Right atrium auricular region (tissue), 2 donors: Measurements from ENCODE around the gene NARF. TPM values are rescaled to one million over a fixed set of nuclear protein-coding genes. Genes with fewer than 3 reads are reported as not detected.

ENCODE experiments used
- DNase-seq: peaks from one replicate; pipeline ENCODE4 v3.0.0-alpha.2; 2019; ENCODE audit warnings: low spot score
- H3K27ac ChIP-seq, 2 donors: fragments of 200-600 bp; sonication (generic); 1 replicate in 1 of 2; 2 replicates in 1 of 2; pipeline ENCODE4 v1.5.1; 2016 to 2019
- H3K27me3 ChIP-seq, 2 donors: fragments of 200-600 bp; sonication (generic); one replicate each; pipeline versions ENCODE4 v1.5.1 to v1.6.0; 2017 to 2019
- H3K36me3 ChIP-seq: fragments of 200-600 bp; sonication (generic); one replicate; pipeline ENCODE4 v1.5.1; 2016
- H3K4me1 ChIP-seq, 2 donors: fragments of 200-600 bp; sonication (generic); one replicate each; pipeline versions ENCODE4 v1.5.1 to v1.6.0; 2017 to 2019
- H3K4me3 ChIP-seq, 2 donors: fragments of 200-600 bp; sonication (generic); 1 replicate in 1 of 2; 2 replicates in 1 of 2; pipeline ENCODE4 v1.5.1; 2017 to 2019; ENCODE audit warnings: mild to moderate bottlenecking in 1 of 2, moderate library complexity in 1 of 2
- H3K9me3 ChIP-seq, 2 donors: fragments of 200-600 bp; sonication (generic); one replicate each; pipeline ENCODE4 v1.5.1; 2019
- CTCF ChIP-seq, 2 donors: fragments of 200-600 bp; sonication (generic); IDR thresholded peaks; one replicate each; pipeline ENCODE4 v1.5.1; 2019; ENCODE audit warnings: antibody characterized with exemption in 2 of 2
- total RNA-seq, 2 donors: library from RNA; depleted of rRNA; stranded (reverse); fragments of >200 nt; gene quantifications; one replicate each; pipeline ENCODE4 v1.1.0, GENCODE V29; 2016

Gene NARF
- total RNA-seq, 2 donors from 2014 or later = 51.4 to 54.8 TPM

- H3K4me1 ChIP-seq = peaks cover 0 to 8% of the 10 kb centered on the region in 2 donors
- no peak overlapping the region for H3K4me3 ChIP-seq
- H3K9me3 ChIP-seq = no peaks in the 10 kb centered on the region
- H3K36me3 ChIP-seq = peaks cover 84% of the 10 kb centered on the region
- H3K27ac ChIP-seq = no peak overlapping the region
- no peaks in the 10 kb centered on the region for H3K27me3 ChIP-seq
- DNase-seq = no peak
- TF ChIP-seq CTCF (IDR thresholded peaks at IDR 0.05) = no peak
Observed at GRCh38 chr17:82468692-82469091, 10.2 kb downstream of the NARF start.

GRCh38 chr17:82470065-82470464 is 11.5 kb downstream of the NARF start:
- H3K4me3 ChIP-seq = no peak overlapping the region
- H3K27ac ChIP-seq = no peak overlapping the region
- peaks cover 86% of the 10 kb centered on the region for H3K36me3 ChIP-seq
- no peaks in the 10 kb centered on the region for H3K9me3 ChIP-seq
- H3K27me3 ChIP-seq = no peaks in the 10 kb centered on the region
- DNase-seq = no peak
- TF ChIP-seq CTCF (IDR thresholded peaks at IDR 0.05) = no peak
- no peaks in the 10 kb centered on the region for H3K4me1 ChIP-seq

- no peak overlapping the region for H3K4me3 ChIP-seq
- H3K27ac ChIP-seq = no peak overlapping the region
- no peaks in the 10 kb centered on the region for H3K27me3 ChIP-seq
- no peak for TF ChIP-seq CTCF (IDR thresholded peaks at IDR 0.05)
- no peaks in the 10 kb centered on the region for H3K4me1 ChIP-seq
- H3K9me3 ChIP-seq = no peaks in the 10 kb centered on the region
- no peak for DNase-seq
- peaks cover 71% of the 10 kb centered on the region for H3K36me3 ChIP-seq
Observed at GRCh38 chr17:82474223-82475010, 15.9 kb downstream of the NARF start.

GRCh38 chr17:82475458-82475857 is 16.9 kb downstream of the NARF start:
- DNase-seq = no peak
- no peaks in the 10 kb centered on the region for H3K27me3 ChIP-seq
- H3K36me3 ChIP-seq = peaks cover 72% of the 10 kb centered on the region
- H3K27ac ChIP-seq = no peak overlapping the region
- no peaks in the 10 kb centered on the region for H3K9me3 ChIP-seq
- no peak for TF ChIP-seq CTCF (IDR thresholded peaks at IDR 0.05)
- H3K4me3 ChIP-seq = no peak overlapping the region
- H3K4me1 ChIP-seq = no peaks in the 10 kb centered on the region

GRCh38 chr17:82477934-82478333 is 19.4 kb downstream of the NARF start:
- Histone ChIP-seq H3K27ac (no peak overlapping the region), H3K36me3 (peaks cover 79% of the 10 kb centered on the region), H3K27me3 (no peaks in the 10 kb centered on the region), H3K4me3 (no peak overlapping the region), H3K9me3 (no peaks in the 10 kb centered on the region), H3K4me1 (no peaks in the 10 kb centered on the region)
- no peak for TF ChIP-seq CTCF (IDR thresholded peaks at IDR 0.05)
- no peak for DNase-seq

- Histone ChIP-seq H3K9me3 (no peaks in the 10 kb centered on the region), H3K36me3 (peaks cover 81% of the 10 kb centered on the region), H3K27ac (no peak overlapping the region), H3K4me1 (no peaks in the 10 kb centered on the region), H3K4me3 (no peak overlapping the region), H3K27me3 (no peaks in the 10 kb centered on the region)
- no peak for TF ChIP-seq CTCF (IDR thresholded peaks at IDR 0.05)
- no peak for DNase-seq
Observed at GRCh38 chr17:82479602-82480001, 21.1 kb downstream of the NARF start.
